ENCODE data around the gene LRRN4CL. TPM values are rescaled to one million over a fixed set of nuclear protein-coding genes. Genes with fewer than 3 reads are reported as not detected.

Gene LRRN4CL
- total RNA-seq, 2 donors from 2014 or later = 2.8 to 8.0 TPM

DNA sequence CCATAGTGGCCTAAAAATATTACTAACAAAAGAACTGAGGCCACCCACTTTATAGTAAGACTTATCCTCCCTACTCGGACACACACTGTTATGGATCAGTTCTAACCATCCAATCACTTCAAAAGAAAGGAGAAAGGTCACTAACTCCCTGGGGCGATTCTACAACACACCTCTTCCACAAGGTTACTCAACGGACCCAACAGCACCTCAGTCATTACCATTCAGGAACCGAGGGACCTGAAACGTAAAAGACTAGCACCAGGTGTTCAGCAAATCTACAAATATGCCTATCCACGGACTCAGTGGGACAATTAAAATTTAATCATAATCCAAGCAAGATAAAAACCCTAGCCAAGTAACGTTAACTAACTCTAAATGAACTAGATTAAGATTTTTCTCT, 36.3 kb upstream of the LRRN4CL start:
- H3K27ac ChIP-seq = peak overlapping the region; percentile 89 to 97

DNA sequence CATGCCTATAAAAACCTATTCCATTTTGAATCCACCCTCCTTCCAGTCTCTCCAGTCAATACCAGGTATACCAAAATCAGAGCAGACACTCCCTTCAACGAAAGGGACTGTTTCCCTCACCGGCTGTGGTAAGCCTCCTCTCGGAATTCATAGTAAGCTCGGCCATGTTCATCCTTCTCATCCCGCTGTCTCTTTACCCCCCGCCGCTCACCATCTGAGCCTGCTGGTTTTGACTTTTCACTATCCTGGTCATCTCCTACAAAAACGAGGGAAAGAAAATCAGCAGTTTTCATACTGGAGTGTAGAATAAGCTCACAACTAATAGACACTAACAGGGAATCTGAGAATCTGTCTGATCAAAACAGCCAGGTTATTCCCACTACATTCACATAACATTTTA, 34.8 kb upstream of the LRRN4CL start:
- H3K9me3 ChIP-seq = no peaks in the 10 kb centered on the region
- H3K4me3 ChIP-seq = peak overlapping the region in 1 of 2 donors; percentile 90
- WGBS = 27% methylated on average over 8 of the region's 8 CpGs
- peaks cover 0 to 27% of the 10 kb centered on the region in 2 donors for H3K36me3 ChIP-seq
- DNase-seq (ENCODE audit: low spot score) = no peak
- H3K27ac ChIP-seq = peak overlapping the region in 1 of 2 donors; percentile 9
- TF ChIP-seq POLR2AphosphoS5 (IDR thresholded peaks at IDR 0.05) (no peak), POLR2A (IDR thresholded peaks at IDR 0.05) (no peak)
- TF ChIP-seq, protein P1, sequence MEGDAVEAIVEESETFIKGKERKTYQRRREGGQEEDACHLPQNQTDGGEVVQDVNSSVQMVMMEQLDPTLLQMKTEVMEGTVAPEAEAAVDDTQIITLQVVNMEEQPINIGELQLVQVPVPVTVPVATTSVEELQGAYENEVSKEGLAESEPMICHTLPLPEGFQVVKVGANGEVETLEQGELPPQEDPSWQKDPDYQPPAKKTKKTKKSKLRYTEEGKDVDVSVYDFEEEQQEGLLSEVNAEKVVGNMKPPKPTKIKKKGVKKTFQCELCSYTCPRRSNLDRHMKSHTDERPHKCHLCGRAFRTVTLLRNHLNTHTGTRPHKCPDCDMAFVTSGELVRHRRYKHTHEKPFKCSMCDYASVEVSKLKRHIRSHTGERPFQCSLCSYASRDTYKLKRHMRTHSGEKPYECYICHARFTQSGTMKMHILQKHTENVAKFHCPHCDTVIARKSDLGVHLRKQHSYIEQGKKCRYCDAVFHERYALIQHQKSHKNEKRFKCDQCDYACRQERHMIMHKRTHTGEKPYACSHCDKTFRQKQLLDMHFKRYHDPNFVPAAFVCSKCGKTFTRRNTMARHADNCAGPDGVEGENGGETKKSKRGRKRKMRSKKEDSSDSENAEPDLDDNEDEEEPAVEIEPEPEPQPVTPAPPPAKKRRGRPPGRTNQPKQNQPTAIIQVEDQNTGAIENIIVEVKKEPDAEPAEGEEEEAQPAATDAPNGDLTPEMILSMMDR (IDR thresholded peaks at IDR 0.05) = no peak
- intact Hi-C loops (cut with DNase I) = no loop called here
- H3K4me1 ChIP-seq (replicated peaks) = no peaks in the 10 kb centered on the region
- no peaks in the 10 kb centered on the region for H3K27me3 ChIP-seq (replicated peaks; ENCODE audit: insufficient read depth)

More for the DNA sequence above, 36.3 kb upstream of the LRRN4CL start:
- WGBS = 2% methylated on average over 7 of the region's 7 CpGs
- Histone ChIP-seq H3K36me3 (peaks cover 0 to 20% of the 10 kb centered on the region in 2 donors), H3K4me1 (replicated peaks) (peaks cover 9% of the 10 kb centered on the region), H3K4me3 (peak overlapping the region; percentile 79 to 90), H3K27me3 (replicated peaks; ENCODE audit: insufficient read depth) (no peaks in the 10 kb centered on the region), H3K9me3 (no peaks in the 10 kb centered on the region)
- TF ChIP-seq, protein P1 (IDR thresholded peaks at IDR 0.05) = no peak
- TF ChIP-seq POLR2A (IDR thresholded peaks at IDR 0.05) = no peak
- no peak for TF ChIP-seq POLR2AphosphoS5 (IDR thresholded peaks at IDR 0.05)
- intact Hi-C loops (cut with DNase I) = loop anchor here (5.0 kb wide), 1 partner anchor 37 kb away; the partner anchor contains the start of gene POLR2G
- no peak for DNase-seq (ENCODE audit: low spot score)

DNA sequence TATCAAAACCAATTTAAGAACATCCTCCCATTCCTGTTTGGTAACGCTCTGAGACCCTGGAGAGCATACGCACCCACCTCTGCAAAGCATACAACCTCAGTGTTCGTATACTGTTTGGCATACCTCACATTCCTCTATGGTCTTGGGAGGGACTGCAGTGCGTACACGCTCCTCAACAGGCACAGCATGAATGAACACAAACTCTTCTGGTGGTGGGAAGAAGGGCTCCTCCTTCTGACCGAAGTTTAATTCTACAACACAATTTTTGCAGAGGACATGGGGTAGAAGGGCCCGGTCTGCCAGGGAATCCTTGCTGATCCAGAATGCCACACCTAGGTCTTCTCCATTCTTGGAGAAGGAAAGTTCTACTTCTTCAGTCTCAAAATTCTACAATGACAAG, 32.7 kb upstream of the LRRN4CL start:
- Histone ChIP-seq H3K27ac (no peak overlapping the region), H3K4me1 (replicated peaks) (peaks cover 2% of the 10 kb centered on the region), H3K27me3 (replicated peaks; ENCODE audit: insufficient read depth) (no peaks in the 10 kb centered on the region), H3K9me3 (no peaks in the 10 kb centered on the region), H3K36me3 (peaks cover 0 to 28% of the 10 kb centered on the region in 2 donors), H3K4me3 (no peak overlapping the region)
- intact Hi-C loops (cut with DNase I) = no loop called here
- no peak for DNase-seq (ENCODE audit: low spot score)
- 64% methylated on average over 7 of the region's 7 CpGs for WGBS
- TF ChIP-seq, protein P1 (IDR thresholded peaks at IDR 0.05) = no peak
- TF ChIP-seq POLR2AphosphoS5 (IDR thresholded peaks at IDR 0.05) (no peak), POLR2A (IDR thresholded peaks at IDR 0.05) (no peak)

DNA sequence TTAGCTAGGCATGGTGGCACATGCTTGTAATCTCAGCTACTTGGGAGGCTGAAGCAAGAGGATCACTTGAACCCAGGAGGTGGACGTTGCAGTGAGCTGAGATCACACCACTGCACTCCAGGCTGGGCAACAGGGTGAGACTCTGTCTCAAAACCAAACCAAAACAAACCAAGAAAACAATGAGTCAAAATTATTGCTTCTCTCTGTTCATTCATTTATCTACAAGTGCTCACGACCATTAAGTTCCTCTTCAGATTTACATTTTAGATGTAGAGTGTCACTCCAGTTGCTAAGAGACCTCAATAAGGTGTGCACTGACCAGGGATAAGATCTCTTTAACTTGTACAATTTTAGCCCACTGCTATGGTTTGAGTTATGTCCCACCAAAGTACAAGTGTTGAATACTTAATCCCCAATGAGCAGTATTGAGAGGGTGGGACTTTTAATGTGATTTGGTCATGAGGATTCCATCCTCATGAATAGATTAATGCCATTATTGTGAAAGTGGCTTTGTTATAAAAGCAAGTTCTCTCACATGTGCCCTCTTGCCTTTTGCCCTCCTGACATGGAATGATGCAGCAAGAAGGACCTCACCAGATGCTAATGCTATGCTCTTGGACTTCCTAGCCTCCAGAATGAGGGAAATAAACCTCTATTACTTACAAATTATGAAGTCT, 30.1 kb upstream of the LRRN4CL start:
- peaks cover 7 to 35% of the 10 kb centered on the region in 2 donors for H3K36me3 ChIP-seq
- peaks cover 8% of the 10 kb centered on the region for H3K4me1 ChIP-seq (replicated peaks)

More for the DNA sequence above, 30.1 kb upstream of the LRRN4CL start:
- H3K4me3 ChIP-seq = no peak overlapping the region
- DNase-seq (ENCODE audit: low spot score) = no peak
- peak overlapping the region in 1 of 2 donors; percentile 69 for H3K27ac ChIP-seq
- no peaks in the 10 kb centered on the region for H3K27me3 ChIP-seq (replicated peaks; ENCODE audit: insufficient read depth)
- 84% methylated on average over 2 of the region's 2 CpGs for WGBS
- intact Hi-C loops (cut with DNase I) = no loop called here
- TF ChIP-seq POLR2AphosphoS5 (IDR thresholded peaks at IDR 0.05) = no peak
- TF ChIP-seq, protein P1 (IDR thresholded peaks at IDR 0.05) = no peak
- no peak for TF ChIP-seq POLR2A (IDR thresholded peaks at IDR 0.05)
- no peaks in the 10 kb centered on the region for H3K9me3 ChIP-seq
